GM12878 (cell line): Measurements from ENCODE around the gene TCF20.

Source experiments
- BCL11A ChIP-seq: IDR thresholded peaks from 2 replicates; pipeline ENCODE4 v1.6.1; 2011; ENCODE audit warnings: low read depth, low read length
- EED ChIP-seq: sonication (generic); IDR thresholded peaks from 2 replicates; pipeline ENCODE4 v1.6.1; 2016; ENCODE audit warnings: antibody characterized with exemption, low read depth
- ELK1 ChIP-seq: IDR thresholded peaks from 2 replicates; pipeline ENCODE4 v1.6.1; 2012; ENCODE audit warnings: low read depth, low read length, improper control_type of control experiment
- POLR2A ChIP-seq: IDR thresholded peaks from 2 replicates; pipeline ENCODE4 v1.6.1; 2011; ENCODE audit warnings: low read depth, mild to moderate bottlenecking, low read length
- ZSCAN29 ChIP-seq: fragments of 450-650 bp; IDR thresholded peaks from 2 replicates; pipeline ENCODE4 v1.6.1; 2017; ENCODE audit warnings: mild to moderate bottlenecking, moderate library complexity

- TF ChIP-seq EED (no peak), ELK1 (no peak), BCL11A (no peak), ZSCAN29 (no peak), POLR2A (no peak)
These were observed 5.5 kb upstream of the TCF20 start for GRCh38 chr22:42275970-42276369.
